Neural cell (in vitro differentiated cells): ENCODE results near the gene MPP3. TPM values are rescaled to one million over a fixed set of nuclear protein-coding genes. Genes with fewer than 3 reads are reported as not detected.

Source experiments
- H2AFZ ChIP-seq: fragments of 200-600, 300-800 bp; sonication (generic), shearing (Covaris generic); 2 replicates; pipeline ENCODE4 v1.6.0; 2014; ENCODE audit warnings: low read depth, mild to moderate bottlenecking, antibody characterized with exemption, low read length, moderate library complexity
- H3F3A ChIP-seq: fragments of 200-600 bp; shearing (Covaris generic); 2 replicates; pipeline ENCODE4 v1.6.1; 2016; ENCODE audit warnings: mild to moderate bottlenecking, moderate library complexity, mixed read lengths, antibody characterized with exemption, low read length; ENCODE audit not compliant: insufficient read depth, poor library complexity, severe bottlenecking
- H3K27ac ChIP-seq: fragments of 200-600, 300-800 bp; sonication (generic), shearing (Covaris generic); 2 replicates; pipeline ENCODE4 v1.5.1; 2014; ENCODE audit warnings: mild to moderate bottlenecking, low read length, moderate library complexity
- H3K27me3 ChIP-seq: fragments of 300-800, 200-600 bp; sonication (generic), shearing (Covaris generic); 2 replicates; pipeline ENCODE4 v1.6.0; 2014; ENCODE audit warnings: mild to moderate bottlenecking, low read depth, low read length, moderate library complexity; ENCODE audit not compliant: insufficient read depth
- H3K36me3 ChIP-seq: fragments of 300-800, 200-600 bp; sonication (generic), shearing (Covaris generic); 2 replicates; pipeline ENCODE4 v1.5.1; 2014; ENCODE audit warnings: mild to moderate bottlenecking, antibody characterized with exemption, low read length, moderate library complexity; ENCODE audit not compliant: insufficient read depth
- H3K4me2 ChIP-seq: fragments of 300-800, 200-600 bp; sonication (generic), shearing (Covaris generic); 2 replicates; pipeline ENCODE4 v1.6.0; 2014; ENCODE audit warnings: mild to moderate bottlenecking, low read length
- H3K4me3 ChIP-seq: fragments of 300-800, 200-600 bp; sonication (generic), shearing (Covaris generic); 2 replicates; pipeline ENCODE4 v1.5.1; 2014; ENCODE audit warnings: mild to moderate bottlenecking, low read length, moderate library complexity
- H3K79me2 ChIP-seq: fragments of 200-600 bp; shearing (Covaris generic); replicated peaks from 2 replicates; pipeline ENCODE4 v1.6.0; 2014; ENCODE audit warnings: mild to moderate bottlenecking, low read length, moderate library complexity; ENCODE audit not compliant: insufficient read depth
- H3K9ac ChIP-seq: fragments of 300-800, 200-600 bp; sonication (generic), shearing (Covaris generic); 2 replicates; pipeline ENCODE4 v1.6.1; 2016; ENCODE audit warnings: mild to moderate bottlenecking, low read length, mixed read lengths
- H3K9me2 ChIP-seq: fragments of 200-600 bp; shearing (Covaris generic); 2 replicates; pipeline ENCODE4 v1.6.1; 2016; ENCODE audit warnings: mild to moderate bottlenecking, low read length, mixed read lengths; ENCODE audit not compliant: insufficient read depth
- H3K9me3 ChIP-seq: fragments of 200-600, 300-800 bp; sonication (generic), shearing (Covaris generic); 2 replicates; pipeline ENCODE4 v1.6.1; 2016; ENCODE audit warnings: mild to moderate bottlenecking, mixed run types, low read length, moderate library complexity, mixed read lengths
- H4K20me1 ChIP-seq: fragments of 200-600 bp; shearing (Covaris generic); 2 replicates; pipeline ENCODE4 v1.6.1; 2016; ENCODE audit warnings: mild to moderate bottlenecking, mixed run types; ENCODE audit not compliant: insufficient read depth
- EP300 ChIP-seq: fragments of 450-650 bp; conservative IDR thresholded peaks from 2 replicates; pipeline ENCODE4 v1.6.1; 2014; ENCODE audit warnings: antibody characterized with exemption, mild to moderate bottlenecking, moderate library complexity; ENCODE audit not compliant: poor library complexity, severe bottlenecking
- EZH2 ChIP-seq: fragments of 200-600, 300-800 bp; shearing (Covaris generic), sonication (generic); IDR thresholded peaks from 2 replicates; pipeline ENCODE4 v1.6.1; 2014; ENCODE audit warnings: antibody characterized with exemption, low read length, borderline replicate concordance, mild to moderate bottlenecking; ENCODE audit not compliant: insufficient read depth, poor library complexity, severe bottlenecking
- MXI1 ChIP-seq: fragments of 450-650 bp; conservative IDR thresholded peaks from 2 replicates; pipeline ENCODE4 v1.6.1; 2014; ENCODE audit warnings: antibody characterized with exemption, mild to moderate bottlenecking; ENCODE audit not compliant: poor library complexity, severe bottlenecking
- POLR2AphosphoS5 ChIP-seq: IDR thresholded peaks from 2 replicates; pipeline ENCODE4 v1.6.1; 2012
- RAD21 ChIP-seq: fragments of 450-650 bp; conservative IDR thresholded peaks from 2 replicates; pipeline ENCODE4 v1.6.1; 2014; ENCODE audit warnings: antibody characterized with exemption, mild to moderate bottlenecking, moderate library complexity
- SMC3 ChIP-seq: fragments of 450-650 bp; conservative IDR thresholded peaks from 2 replicates; pipeline ENCODE4 v1.6.1; 2014; ENCODE audit warnings: antibody characterized with exemption, mild to moderate bottlenecking, moderate library complexity; ENCODE audit not compliant: poor library complexity
- TAF1 ChIP-seq: IDR thresholded peaks from 2 replicates; pipeline ENCODE4 v1.6.1; 2012; ENCODE audit warnings: low read depth
- polyA plus RNA-seq: library from polyadenylated mRNA; depleted of rRNA; stranded (reverse); fragments of >200 nt; gene quantifications from 2 replicates; pipeline ENCODE4 v1.2.3, GENCODE V29; 2014
- TF ChIP-seq, protein P1 (sequence below): IDR thresholded peaks from 2 replicates; pipeline ENCODE4 v1.6.1; 2012; ENCODE audit warnings: borderline replicate concordance
- TF ChIP-seq, protein P2 (sequence below): fragments of 450-650 bp; IDR thresholded peaks from 2 replicates; pipeline ENCODE4 v1.5.1; 2014; ENCODE audit warnings: antibody characterized with exemption, mild to moderate bottlenecking, moderate library complexity; ENCODE audit not compliant: poor library complexity, severe bottlenecking

MPP3 gene
- polyA plus RNA-seq, 1 donor from 2014 or later = 48.1 TPM

DNA sequence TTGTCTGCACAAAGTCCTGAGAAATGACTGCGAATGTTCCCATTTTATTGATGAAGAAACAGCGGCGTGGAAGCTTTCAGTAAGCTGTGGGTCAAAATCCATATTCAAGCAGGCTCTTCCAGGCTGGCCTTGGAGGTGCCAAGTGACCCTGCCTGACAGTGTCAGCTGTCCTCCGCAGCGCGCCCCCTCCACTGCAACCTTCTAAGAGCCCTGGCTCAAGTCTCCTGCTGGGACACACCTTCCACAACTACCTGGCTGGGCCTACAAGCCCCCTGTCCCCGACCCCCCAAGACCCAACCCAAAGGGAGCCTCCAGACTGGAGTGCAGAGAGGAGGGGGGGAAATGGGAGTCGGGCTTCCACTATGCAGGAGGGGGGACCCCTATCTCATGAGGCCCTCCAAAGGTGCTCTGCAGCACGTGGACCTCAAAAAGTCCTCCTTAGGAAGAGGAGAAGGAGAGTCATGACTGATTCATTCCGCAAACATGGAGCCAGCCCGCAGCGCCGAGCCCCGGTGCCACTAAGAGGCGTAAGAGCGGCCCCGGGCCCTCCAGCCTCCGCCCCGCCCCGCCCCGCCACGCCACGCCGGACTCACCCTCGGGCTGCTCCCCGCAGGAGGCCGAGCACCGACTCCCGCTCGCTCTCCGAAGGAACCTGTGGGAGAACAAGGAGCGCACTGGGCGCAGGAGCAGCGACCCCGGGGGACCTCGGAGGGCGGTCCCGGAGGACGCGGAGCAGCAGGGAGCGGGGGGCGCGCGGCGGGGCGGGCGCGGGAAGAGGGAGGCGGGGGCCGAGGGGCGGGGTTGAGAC, 574 bp downstream of the MPP3 start:
- Histone ChIP-seq H3K4me3 (peak overlapping the region; percentile 87), H3F3A (no peaks in the 10 kb centered on the region), H3K79me2 (no peaks in the 10 kb centered on the region), H3K27me3 (no peaks in the 10 kb centered on the region), H3K36me3 (no peaks in the 10 kb centered on the region), H3K27ac (no peak overlapping the region), H4K20me1 (no peaks in the 10 kb centered on the region), H3K9ac (peak overlapping the region; percentile 75), H2AFZ (peak overlapping the region; percentile 40), H3K9me2 (no peaks in the 10 kb centered on the region), H3K4me2 (peak overlapping the region; percentile 66), H3K9me3 (no peaks in the 10 kb centered on the region)
- TF ChIP-seq, protein P1, sequence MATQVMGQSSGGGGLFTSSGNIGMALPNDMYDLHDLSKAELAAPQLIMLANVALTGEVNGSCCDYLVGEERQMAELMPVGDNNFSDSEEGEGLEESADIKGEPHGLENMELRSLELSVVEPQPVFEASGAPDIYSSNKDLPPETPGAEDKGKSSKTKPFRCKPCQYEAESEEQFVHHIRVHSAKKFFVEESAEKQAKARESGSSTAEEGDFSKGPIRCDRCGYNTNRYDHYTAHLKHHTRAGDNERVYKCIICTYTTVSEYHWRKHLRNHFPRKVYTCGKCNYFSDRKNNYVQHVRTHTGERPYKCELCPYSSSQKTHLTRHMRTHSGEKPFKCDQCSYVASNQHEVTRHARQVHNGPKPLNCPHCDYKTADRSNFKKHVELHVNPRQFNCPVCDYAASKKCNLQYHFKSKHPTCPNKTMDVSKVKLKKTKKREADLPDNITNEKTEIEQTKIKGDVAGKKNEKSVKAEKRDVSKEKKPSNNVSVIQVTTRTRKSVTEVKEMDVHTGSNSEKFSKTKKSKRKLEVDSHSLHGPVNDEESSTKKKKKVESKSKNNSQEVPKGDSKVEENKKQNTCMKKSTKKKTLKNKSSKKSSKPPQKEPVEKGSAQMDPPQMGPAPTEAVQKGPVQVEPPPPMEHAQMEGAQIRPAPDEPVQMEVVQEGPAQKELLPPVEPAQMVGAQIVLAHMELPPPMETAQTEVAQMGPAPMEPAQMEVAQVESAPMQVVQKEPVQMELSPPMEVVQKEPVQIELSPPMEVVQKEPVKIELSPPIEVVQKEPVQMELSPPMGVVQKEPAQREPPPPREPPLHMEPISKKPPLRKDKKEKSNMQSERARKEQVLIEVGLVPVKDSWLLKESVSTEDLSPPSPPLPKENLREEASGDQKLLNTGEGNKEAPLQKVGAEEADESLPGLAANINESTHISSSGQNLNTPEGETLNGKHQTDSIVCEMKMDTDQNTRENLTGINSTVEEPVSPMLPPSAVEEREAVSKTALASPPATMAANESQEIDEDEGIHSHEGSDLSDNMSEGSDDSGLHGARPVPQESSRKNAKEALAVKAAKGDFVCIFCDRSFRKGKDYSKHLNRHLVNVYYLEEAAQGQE = no peak
- TF ChIP-seq POLR2AphosphoS5 (no peak), MXI1 (peak; percentile 54)

DNA sequence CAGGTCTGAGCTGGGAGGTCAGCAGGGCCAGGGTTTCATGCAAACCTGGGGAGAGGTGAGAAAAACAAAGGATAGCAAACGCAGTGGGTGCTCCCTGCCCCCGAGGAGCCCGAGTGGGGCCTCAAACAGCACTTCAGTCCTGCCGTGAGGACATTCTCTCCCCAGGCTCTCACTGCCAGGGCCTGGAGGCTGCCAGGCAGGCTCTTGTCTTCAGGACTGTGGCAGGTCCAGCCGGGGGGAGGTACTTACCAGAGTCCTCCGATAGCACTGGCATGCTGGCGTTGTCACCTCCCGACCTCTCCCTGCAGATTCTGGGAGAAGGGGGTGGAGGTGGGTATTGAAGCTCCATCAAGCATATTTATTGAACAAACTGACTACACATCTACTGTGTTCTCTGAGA, 1.3 kb downstream of the MPP3 start:
- H3F3A ChIP-seq = no peaks in the 10 kb centered on the region
- no peaks in the 10 kb centered on the region for H4K20me1 ChIP-seq
- no peak overlapping the region for H3K27ac ChIP-seq
- no peaks in the 10 kb centered on the region for H3K27me3 ChIP-seq
- no peaks in the 10 kb centered on the region for H3K36me3 ChIP-seq
- TF ChIP-seq EZH2 = no peak
- no peak for TF ChIP-seq TAF1
- no peak for TF ChIP-seq EP300
- TF ChIP-seq, protein P1 = no peak
- no peak for TF ChIP-seq MXI1
- no peak for TF ChIP-seq SMC3
- no peak for TF ChIP-seq RAD21
- no peak for TF ChIP-seq POLR2AphosphoS5
- TF ChIP-seq, protein P2, sequence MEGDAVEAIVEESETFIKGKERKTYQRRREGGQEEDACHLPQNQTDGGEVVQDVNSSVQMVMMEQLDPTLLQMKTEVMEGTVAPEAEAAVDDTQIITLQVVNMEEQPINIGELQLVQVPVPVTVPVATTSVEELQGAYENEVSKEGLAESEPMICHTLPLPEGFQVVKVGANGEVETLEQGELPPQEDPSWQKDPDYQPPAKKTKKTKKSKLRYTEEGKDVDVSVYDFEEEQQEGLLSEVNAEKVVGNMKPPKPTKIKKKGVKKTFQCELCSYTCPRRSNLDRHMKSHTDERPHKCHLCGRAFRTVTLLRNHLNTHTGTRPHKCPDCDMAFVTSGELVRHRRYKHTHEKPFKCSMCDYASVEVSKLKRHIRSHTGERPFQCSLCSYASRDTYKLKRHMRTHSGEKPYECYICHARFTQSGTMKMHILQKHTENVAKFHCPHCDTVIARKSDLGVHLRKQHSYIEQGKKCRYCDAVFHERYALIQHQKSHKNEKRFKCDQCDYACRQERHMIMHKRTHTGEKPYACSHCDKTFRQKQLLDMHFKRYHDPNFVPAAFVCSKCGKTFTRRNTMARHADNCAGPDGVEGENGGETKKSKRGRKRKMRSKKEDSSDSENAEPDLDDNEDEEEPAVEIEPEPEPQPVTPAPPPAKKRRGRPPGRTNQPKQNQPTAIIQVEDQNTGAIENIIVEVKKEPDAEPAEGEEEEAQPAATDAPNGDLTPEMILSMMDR = no peak
- H3K79me2 ChIP-seq = no peaks in the 10 kb centered on the region
- no peak overlapping the region for H3K9ac ChIP-seq
- no peaks in the 10 kb centered on the region for H3K9me3 ChIP-seq
- H3K4me2 ChIP-seq = peak overlapping the region; percentile 66
- H3K9me2 ChIP-seq = no peaks in the 10 kb centered on the region
- H3K4me3 ChIP-seq = peak overlapping the region; percentile 87
- no peak overlapping the region for H2AFZ ChIP-seq
